NCI-H1105 treated with DMSO at 0.1 percent for 48 hours (cell line): ENCODE data around the gene CNMD.
"Not testable (repeated sequence)": the region's sequence is repeated elsewhere in the genome, so short reads cannot be mapped to it uniquely, and the experiment has no call there.

Experiments
- DNase-seq: peaks from one replicate; lab custom pipeline; 2025; lab: John Stamatoyannopoulos, UW

CNMD gene

GRCh38 chr13:52744842-52745375, 5.3 kb upstream of the CNMD start:
- DNase-seq = no peak

DNA sequence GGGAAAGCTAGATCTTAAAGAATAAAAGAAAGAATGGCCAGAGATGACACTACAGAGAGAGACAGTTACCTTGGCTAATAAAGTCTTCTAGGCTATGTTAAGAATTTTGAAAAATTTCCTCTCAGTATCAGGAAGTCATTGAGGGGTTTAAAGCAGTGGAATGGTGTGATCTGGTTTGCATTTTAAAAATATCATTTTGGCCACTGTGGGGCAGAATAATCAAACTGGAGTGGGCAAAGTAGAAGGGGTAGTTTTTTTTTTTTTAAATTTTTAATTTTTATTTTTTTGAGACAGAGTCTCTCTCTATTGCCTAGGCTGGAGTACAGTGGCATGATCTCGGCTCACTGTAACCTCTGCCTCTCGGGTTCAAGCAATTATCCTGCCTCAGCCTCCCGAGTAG, 4.4 kb upstream of the CNMD start:
- no peak for DNase-seq

DNA sequence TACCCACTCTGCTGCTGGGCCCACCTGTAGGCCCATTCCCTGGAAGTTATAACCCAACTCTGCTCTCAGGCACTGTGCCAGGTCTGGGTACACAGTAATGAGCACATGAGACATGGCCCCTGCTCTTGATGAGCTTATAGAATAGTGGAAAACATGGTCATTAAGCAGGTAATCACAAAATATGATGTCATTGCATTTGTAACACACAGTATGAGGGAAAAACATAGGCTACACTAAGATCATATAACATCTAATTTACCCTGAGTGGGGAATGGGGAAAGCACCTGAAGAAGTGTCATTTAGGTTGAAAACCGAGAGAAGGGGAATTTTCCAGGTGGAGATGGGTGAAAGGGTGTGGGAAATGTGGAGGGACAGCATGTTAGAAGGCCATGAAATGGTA, 3.9 kb upstream of the CNMD start:
- no peak for DNase-seq

- no peak for DNase-seq
Observed at GRCh38 chr13:52738719-52739467, 727 bp downstream of the CNMD start.

GRCh38 chr13:52737965-52738364, 1.7 kb downstream of the CNMD start:
- DNase-seq = no peak

GRCh38 chr13:52737451-52737850, 2.2 kb downstream of the CNMD start:
- DNase-seq = no peak

DNA sequence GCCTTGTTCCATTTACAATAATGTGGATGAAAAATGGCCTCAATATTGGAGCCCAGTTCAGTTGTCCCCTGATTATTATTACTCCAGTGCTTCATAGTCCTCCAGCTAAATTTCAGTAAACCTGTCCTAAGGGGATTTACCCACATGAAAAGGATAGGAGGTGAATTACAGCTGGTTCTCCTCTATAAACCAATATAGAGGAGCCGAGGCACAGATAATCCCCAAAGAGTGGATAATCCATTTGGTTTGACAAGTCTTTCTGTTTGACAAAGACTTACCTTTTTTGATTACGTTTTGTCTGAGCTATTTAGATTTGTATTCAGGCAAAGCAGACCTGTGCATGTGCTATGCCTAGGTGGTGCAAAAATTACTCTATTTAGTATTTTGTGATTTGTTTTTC, 2.7 kb downstream of the CNMD start:
- DNase-seq = no peak

GRCh38 chr13:52734075-52734623, 5.5 kb downstream of the CNMD start:
- DNase-seq = no peak

- no peak for DNase-seq
Observed at GRCh38 chr13:52726258-52726657, 13.4 kb downstream of the CNMD start.

DNA sequence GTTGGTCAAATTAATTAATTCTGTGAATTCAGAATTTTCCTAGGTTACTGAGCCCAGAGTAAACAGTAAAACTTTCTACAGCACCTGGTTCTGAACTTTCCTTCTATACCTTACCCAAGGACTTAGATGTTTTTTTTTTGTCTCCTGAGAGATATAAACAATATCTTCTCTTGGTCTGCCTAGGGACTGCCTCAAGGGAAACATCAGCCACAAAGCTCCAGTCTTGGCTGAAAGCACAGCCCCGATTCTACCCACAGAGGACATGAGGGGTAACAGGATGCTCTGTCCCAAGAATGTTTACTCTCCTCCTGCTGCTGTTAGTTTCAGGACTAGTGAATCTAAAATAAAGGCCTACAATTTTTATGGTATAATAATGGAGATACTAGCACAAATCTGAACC, 14.3 kb downstream of the CNMD start:
- DNase-seq = no peak

DNA sequence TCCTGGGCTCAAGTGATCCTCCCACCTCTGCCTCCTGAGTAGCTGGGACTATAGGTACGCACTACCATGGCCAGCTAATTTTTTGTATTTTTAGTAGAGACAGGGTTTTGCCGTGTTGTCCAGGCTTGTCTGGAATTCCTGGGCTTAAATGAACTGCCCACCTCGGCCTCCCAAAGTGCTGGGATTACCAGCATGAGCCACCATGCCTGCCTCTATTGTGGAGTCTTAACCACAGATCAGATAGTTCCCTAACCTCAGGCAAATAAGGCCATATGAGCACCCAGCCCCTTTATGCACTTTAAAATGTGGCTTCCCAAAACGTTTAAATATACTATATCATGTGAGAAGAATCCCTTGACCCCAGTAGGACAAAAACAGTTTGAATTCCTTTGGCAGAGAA, 16.4 kb downstream of the CNMD start:
- DNase-seq = no peak

DNA sequence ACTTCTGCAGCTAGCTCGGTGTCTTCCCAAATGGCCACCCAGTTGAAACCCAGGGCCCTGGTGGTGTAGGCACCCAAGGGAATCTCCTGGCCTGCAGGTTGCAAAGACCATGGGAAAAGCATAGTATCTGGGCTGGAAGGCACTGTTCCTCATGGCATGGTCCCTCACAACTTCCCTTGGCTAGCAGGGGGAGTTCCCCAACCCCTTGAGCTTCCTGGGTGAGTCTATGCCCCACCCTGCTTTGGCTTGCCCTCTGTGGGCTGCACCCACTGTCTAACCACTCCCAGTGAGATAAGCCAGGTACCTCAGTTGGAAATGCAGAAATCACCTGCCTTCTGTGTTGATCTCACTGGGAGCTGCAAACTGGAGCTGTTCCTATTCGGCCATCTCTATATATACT, 18.3 kb downstream of the CNMD start:
- not testable (repeated sequence) for DNase-seq

DNA sequence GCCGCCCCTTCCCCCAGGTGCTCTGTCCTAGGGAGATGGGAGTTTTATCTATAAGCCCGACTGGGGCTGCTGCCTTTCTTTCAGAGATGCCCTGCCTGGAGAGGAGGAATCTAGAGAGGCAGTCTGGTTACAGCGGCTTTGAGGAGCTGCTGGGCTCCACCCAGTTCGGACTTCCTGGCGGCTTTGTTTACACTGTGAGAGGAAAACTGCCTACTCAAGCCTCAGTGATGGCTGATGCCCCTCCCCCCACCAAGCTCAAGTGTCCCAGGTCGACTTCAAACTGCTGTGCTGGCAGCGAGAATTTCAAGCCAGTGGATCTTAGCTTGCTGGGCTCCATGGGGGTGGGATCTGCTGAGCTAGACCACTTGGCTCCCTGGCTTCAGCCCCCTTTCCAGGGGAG, 18.7 kb downstream of the CNMD start:
- not testable (repeated sequence) for DNase-seq

- no peak for DNase-seq
Observed at GRCh38 chr13:52713894-52714293, 25.7 kb downstream of the CNMD start.

DNA sequence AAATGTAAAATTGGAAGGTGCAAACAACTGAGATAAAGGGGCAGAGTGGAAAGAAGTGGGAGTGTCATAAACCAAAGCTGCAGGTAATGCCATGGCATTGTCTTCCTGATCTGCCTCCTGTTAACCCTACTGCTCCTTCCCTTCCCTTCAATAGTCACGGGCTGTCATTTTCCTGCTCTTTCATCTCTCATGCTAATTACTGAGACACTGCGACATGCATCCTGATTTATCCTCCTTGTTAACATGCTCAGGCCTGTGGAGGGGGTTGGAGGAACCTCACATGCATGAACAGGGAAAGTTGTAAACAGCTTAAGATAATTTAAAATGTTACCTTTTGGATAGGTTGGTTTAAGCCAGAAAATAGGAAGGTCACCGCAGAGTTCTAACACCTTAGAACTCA, 27.2 kb downstream of the CNMD start:
- no peak for DNase-seq

DNA sequence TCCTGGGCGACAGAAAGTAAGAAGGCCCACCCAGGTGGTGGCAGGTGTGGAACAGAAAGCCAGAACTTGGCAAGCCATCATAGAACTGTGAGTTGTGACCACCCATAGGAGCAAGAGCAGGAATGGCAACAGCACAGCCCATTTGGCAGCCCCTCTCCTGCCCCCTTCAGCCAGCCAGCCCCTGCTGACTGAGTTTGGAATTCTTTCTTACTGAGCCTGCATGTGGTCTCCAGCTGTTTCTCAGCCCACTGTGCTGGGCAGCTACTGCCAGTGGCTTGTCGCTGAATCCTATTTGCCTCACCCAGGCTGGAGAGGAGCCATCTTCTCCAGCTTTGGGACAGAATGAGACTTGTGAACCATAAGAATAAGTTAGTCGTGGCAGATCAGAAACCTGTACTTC, 28.3 kb downstream of the CNMD start:
- DNase-seq = no peak

- DNase-seq = not testable (repeated sequence)
Observed at GRCh38 chr13:52708266-52708665, 31.4 kb downstream of the CNMD start.

GRCh38 chr13:52707375-52707774, 32.2 kb downstream of the CNMD start:
- no peak for DNase-seq

- DNase-seq = no peak
Observed at GRCh38 chr13:52706081-52706480, 33.5 kb downstream of the CNMD start.

DNA sequence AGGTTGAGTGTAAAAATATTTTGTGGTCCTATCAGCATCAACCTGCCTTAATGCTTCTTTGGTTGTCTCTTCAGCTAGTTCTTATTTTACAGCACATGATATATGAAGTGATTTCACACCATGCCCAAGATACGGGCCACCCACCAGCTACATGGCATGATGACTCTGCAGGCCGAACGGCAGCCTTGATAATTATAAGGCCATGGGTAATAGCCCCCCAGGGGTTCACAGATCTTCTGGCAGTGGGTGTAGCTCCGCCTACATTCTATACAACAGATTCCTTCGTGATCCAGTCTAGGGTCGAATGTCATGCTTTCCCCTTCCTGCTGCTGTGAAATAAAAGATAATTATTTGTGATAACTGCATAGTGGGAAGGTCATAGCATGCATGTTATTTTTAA, 36.1 kb downstream of the CNMD start:
- no peak for DNase-seq

GRCh38 chr13:52701728-52702465, 37.7 kb downstream of the CNMD start:
- DNase-seq = no peak

GRCh38 chr13:52696566-52696965, 43.1 kb downstream of the CNMD start:
- no peak for DNase-seq

DNA sequence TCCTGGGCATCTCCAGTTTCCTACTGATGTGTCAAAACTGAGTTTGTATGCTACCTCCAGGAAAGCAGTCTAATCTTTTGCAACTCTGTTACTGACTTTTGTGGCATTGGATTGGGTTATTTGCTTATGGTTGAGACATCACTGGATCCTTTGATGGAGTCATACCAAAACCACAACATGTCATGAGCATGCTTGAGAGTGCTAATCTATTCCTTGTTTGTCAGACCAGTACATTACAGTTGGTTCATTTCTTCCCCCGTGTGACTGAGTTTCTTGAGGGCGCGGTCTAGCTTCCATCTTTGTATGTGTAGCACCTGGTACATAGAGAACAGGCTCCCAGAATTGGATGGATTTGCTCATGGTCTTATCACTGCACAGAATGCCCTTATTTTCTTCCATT, 43.8 kb downstream of the CNMD start:
- no peak for DNase-seq
